NT2/D1 (cell line): Measurements from ENCODE around the gene TMEM214.

Source experiments
- DNase-seq: peaks from one replicate; pipeline ENCODE4 v3.0.0-alpha.2; 2011; ENCODE audit warnings: low read depth, low spot score
- H3K27me3 ChIP-seq: 2 replicates; pipeline ENCODE4 v1.6.0; 2011; ENCODE audit warnings: mild to moderate bottlenecking; ENCODE audit not compliant: insufficient read length, insufficient read depth
- H3K36me3 ChIP-seq: 2 replicates; pipeline ENCODE4 v1.6.1; 2011; ENCODE audit warnings: mild to moderate bottlenecking, low read length, mixed read lengths; ENCODE audit not compliant: insufficient read depth, insufficient read length
- H3K4me1 ChIP-seq: 2 replicates; pipeline ENCODE4 v1.5.1; 2011; ENCODE audit not compliant: insufficient read depth, insufficient read length
- H3K4me3 ChIP-seq: 2 replicates; pipeline ENCODE4 v1.5.1; 2011; ENCODE audit warnings: low read depth; ENCODE audit not compliant: insufficient read length
- H3K9ac ChIP-seq: 2 replicates; pipeline ENCODE4 v1.6.0; 2011; ENCODE audit warnings: low read depth; ENCODE audit not compliant: insufficient read length
- H3K9me3 ChIP-seq: 2 replicates; pipeline ENCODE4 v1.5.1; 2011; ENCODE audit warnings: mild to moderate bottlenecking, low read length; ENCODE audit not compliant: insufficient read depth
- SUZ12 ChIP-seq: IDR thresholded peaks from 2 replicates; pipeline ENCODE4 v1.6.1; 2011; ENCODE audit not compliant: insufficient read length, insufficient read depth; ENCODE audit errors: extremely low read depth
- YY1 ChIP-seq: IDR thresholded peaks from 2 replicates; pipeline ENCODE4 v1.6.1; 2011; ENCODE audit not compliant: insufficient read length, insufficient read depth
- ZNF274 ChIP-seq: IDR thresholded peaks from 2 replicates; pipeline ENCODE4 v1.6.1; 2011; ENCODE audit warnings: mild to moderate bottlenecking, low read depth, low read length

TMEM214 gene

DNA sequence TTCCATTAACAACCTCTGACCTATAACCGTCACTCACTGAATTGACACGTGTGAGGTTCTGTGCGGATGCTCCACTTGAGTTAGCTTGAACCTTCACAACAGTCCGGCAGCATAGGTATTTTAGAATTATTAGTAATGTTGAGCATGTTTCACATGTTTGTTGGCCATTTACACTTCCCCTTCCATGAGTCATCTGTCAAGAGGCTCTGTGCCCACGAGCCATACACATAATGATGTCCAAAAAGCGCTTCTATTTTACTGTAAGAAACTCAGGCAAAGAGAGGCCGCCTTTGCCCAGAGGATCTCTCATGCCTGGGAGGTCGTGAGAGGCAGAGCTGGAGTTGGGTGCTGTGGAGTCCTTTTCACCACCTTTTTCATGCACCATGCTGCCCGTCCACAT is 28.9 kb upstream of the TMEM214 start:
- DNase-seq = no peak
- H3K4me3 ChIP-seq = no peak overlapping the region
- TF ChIP-seq SUZ12 = no peak
- TF ChIP-seq ZNF274 = no peak
- no peak for TF ChIP-seq YY1

DNA sequence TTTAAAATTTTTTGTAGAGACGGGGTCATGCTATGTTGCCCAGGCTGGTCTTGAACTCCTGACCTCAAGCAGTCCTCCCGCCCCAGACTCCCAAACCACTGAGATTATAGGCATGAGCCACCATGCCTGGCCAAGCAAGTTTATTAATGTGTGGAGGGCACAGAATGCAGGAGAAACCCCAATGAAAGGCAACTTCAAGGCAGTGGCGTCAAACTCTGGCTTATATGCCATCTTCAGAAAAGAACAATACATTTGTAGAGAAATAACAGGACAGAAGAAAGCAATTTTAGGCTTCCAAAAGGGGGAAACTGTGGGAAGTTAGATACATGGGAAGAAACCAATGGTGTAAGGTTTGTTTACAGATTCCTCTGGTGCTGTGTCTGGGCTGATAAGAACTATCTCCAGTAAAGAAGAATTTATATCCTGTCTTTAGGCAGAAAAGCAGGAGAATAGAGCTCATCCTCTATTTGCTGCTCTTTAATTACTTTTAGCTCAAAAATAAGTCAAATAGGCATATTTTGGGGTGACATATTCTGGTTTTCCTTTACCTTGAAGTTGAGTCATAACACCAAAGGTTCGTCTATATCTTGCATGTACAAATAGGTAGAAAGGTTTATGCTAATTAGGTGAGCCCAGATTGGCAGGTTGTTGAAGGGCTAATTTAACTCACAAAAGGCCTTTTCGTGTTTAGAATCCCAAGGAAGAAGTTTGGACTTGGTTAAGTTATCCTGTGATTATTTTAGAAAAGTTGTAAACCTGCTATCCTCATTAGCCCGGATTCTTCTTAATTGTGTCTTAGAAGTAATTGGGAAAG is 26.0 kb upstream of the TMEM214 start:
- DNase-seq = no peak
- no peak overlapping the region for H3K4me3 ChIP-seq
- no peaks in the 10 kb centered on the region for H3K36me3 ChIP-seq
- H3K9ac ChIP-seq = no peak overlapping the region
- H3K4me1 ChIP-seq = no peaks in the 10 kb centered on the region
- no peak for TF ChIP-seq YY1
- no peak for TF ChIP-seq SUZ12
- TF ChIP-seq ZNF274 = no peak
- H3K9me3 ChIP-seq = no peaks in the 10 kb centered on the region
- H3K27me3 ChIP-seq = no peaks in the 10 kb centered on the region

More for the DNA sequence above, 28.9 kb upstream of the TMEM214 start:
- H3K36me3 ChIP-seq = no peaks in the 10 kb centered on the region
- no peaks in the 10 kb centered on the region for H3K4me1 ChIP-seq
- H3K27me3 ChIP-seq = no peaks in the 10 kb centered on the region
- H3K9me3 ChIP-seq = no peaks in the 10 kb centered on the region
- H3K9ac ChIP-seq = no peak overlapping the region

DNA sequence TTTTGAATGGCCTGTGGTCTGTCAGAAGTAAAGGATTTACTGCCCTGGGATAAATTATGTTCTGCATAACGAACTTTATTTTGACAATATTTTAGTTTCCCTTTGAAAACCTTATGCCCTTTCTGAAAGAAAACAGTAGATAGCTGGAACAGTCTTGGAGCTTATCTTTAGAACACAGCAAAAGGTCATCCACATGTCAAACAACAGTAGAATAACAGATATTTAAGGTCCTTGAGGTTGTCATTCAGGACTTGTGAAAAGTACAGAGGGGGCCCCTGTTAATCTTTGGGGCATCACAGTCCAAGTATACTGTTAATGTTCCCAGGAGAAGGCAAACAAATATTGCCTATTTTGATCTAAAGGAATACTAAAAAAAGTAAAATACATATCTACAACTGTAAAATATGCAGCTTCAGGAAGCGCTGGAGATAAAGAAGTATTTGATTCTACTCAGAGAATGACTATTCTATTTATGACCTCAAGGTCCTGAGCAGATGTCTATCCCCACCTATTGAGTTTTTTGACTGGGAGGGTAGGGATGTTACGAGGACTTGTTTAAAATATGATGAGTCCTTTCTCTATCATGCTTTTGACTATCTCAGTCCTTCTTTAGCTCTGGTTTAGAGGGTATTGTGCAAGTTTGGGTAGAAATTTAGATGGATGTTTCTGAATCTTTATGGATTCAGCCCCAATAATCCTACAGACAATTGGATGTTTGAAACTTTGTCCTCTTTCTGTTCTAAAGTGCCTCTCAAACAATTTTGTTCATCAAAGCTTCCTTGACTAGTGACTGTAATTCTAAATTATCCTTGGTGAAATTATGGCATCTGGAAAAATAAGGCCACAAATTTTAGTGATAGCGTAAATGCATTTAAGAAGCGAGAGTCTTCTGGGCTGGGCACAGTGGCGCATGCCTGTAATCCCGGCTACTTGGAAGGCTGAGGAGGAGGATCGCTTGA is 25.1 kb upstream of the TMEM214 start:
- Histone ChIP-seq H3K27me3 (no peaks in the 10 kb centered on the region), H3K36me3 (no peaks in the 10 kb centered on the region), H3K4me3 (no peak overlapping the region), H3K9me3 (peaks cover 9% of the 10 kb centered on the region; the same call in 1 of the 2 replicates), H3K9ac (no peak overlapping the region), H3K4me1 (no peaks in the 10 kb centered on the region)
- TF ChIP-seq SUZ12 = no peak
- TF ChIP-seq YY1 = no peak
- no peak for TF ChIP-seq ZNF274
- DNase-seq = no peak

DNA sequence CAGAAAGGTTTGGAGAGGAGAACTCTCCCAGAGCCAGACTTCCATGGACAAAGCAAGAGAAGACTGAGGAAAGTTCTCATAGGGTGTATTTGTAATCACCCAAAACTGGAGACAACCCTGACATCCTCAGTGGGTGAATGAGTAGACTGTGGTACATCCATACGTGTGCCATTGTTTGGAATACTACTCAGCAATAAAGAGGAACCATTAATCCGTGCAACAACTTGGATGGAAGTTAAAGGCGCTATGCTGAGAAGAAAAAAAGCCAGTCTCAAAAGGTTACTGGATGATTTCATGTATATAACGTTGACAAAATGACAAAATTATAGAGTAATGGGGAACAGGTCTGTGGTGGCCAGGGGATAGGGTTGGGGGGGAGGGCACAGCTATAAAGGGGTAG is 24.1 kb upstream of the TMEM214 start:
- Histone ChIP-seq H3K4me1 (no peaks in the 10 kb centered on the region), H3K27me3 (no peaks in the 10 kb centered on the region), H3K9ac (no peak overlapping the region), H3K4me3 (no peak overlapping the region), H3K9me3 (peaks cover 18% of the 10 kb centered on the region; the same call in 1 of the 2 replicates), H3K36me3 (no peaks in the 10 kb centered on the region)
- no peak for TF ChIP-seq YY1
- no peak for DNase-seq

DNA sequence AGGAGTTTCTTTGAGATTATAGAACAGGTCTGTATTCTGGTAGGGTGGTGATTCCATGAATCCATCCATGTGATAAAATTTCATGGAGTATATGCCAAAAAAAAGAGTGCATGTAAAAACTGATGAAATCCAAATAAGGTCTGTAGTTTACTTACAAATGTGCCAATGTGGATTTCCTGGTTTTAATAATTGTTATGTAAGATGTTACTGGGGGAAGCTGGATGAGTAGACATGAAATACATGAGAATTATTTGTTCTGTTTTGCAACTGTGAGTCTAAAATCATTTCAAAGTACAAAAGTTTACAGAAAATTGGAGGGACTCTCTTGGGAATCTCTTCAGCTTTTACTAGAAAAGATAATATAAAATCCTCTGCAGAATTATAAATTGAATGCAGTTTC is 23.7 kb upstream of the TMEM214 start:
- Histone ChIP-seq H3K36me3 (peaks cover under 1% of the 10 kb centered on the region), H3K27me3 (no peaks in the 10 kb centered on the region), H3K9me3 (peaks cover 22% of the 10 kb centered on the region; the same call in 1 of the 2 replicates), H3K4me3 (no peak overlapping the region), H3K4me1 (no peaks in the 10 kb centered on the region), H3K9ac (no peak overlapping the region)
- no peak for TF ChIP-seq ZNF274
- TF ChIP-seq SUZ12 = no peak
- no peak for TF ChIP-seq YY1
- DNase-seq = no peak

DNA sequence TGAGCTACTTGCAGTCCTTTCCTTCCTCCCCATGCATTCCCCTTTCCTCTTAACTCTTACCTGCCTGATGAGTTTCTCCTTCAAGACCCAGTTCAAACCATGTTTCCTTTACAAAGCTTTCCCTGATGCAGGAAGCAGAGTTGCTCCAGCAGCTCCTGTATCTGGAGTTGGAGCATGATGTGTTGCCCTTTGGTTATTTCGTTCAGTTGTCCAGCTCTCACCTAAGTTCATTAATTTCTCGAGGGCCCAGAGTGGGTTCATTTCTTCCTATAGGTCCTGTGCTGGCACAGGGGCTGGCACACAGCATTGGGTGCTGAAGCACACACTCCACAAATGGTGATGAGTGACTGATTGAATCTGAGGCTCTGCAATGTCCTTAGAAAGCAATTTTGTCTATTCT is 23.0 kb upstream of the TMEM214 start:
- Histone ChIP-seq H3K27me3 (no peaks in the 10 kb centered on the region), H3K4me3 (no peak overlapping the region), H3K9ac (no peak overlapping the region), H3K4me1 (no peaks in the 10 kb centered on the region), H3K9me3 (peaks cover 28% of the 10 kb centered on the region; the same call in 1 of the 2 replicates), H3K36me3 (peaks cover 6% of the 10 kb centered on the region)
- DNase-seq = no peak
- TF ChIP-seq SUZ12 (no peak), ZNF274 (no peak), YY1 (no peak)

DNA sequence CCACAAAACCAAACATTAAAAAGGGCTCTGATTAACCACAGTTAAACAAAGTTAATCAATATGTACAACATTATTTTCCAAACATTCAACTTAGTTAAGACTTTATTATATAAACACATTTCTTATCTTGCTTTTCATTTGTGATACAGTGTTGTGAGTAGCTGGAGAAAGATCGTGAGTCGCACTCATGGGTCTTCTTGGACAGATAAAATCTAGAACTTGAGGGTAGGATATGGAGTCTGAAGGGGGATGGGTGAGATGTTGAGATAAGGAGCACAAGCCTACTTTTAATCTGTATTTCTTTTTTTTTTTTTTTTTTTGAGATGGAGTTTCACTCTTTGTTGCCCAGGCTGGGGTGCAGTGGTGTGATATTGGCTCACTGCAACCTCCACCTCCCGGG is 22.6 kb upstream of the TMEM214 start:
- Histone ChIP-seq H3K4me3 (no peak overlapping the region), H3K27me3 (no peaks in the 10 kb centered on the region), H3K9me3 (peaks cover 28% of the 10 kb centered on the region; the same call in 1 of the 2 replicates), H3K4me1 (no peaks in the 10 kb centered on the region), H3K9ac (no peak overlapping the region), H3K36me3 (peaks cover 9% of the 10 kb centered on the region)
- TF ChIP-seq YY1 (no peak), ZNF274 (no peak), SUZ12 (no peak)
- DNase-seq = no peak
